ENCODE data around the gene PRKN.

DNA sequence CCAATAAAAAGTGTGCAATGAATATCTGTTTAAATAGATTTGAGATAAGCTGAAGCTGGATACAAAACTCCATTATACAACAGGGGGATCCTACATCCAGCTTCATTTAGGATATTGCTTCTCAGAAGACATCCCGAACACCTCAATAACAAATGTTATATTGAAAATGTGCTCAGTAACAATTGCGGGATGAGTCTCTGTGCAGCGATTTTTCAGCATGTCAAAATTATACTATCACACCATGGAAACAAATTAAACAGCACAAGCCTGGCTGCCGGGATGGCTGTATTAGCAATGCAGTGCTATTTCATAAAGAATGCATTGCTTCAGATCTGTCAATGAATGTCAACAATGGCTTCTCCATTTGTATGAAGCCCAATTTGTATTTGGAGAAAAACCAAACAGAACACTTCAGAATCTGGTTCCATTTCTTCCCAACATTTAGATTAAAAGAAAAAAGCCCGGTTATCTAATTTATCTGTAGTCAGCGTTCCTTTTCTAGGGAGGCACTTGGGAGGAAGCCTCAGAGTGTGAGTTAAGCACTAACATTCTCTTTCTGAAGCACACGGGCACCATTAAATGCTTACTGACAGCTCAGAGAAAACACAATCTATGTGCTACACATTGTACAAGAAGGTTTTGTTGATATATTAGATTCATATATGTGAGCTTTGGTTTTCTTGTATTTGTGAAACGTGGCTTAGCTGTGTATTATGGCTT, 1142.8 kb downstream of the PRKN start:
- TF ChIP-seq, protein P1, sequence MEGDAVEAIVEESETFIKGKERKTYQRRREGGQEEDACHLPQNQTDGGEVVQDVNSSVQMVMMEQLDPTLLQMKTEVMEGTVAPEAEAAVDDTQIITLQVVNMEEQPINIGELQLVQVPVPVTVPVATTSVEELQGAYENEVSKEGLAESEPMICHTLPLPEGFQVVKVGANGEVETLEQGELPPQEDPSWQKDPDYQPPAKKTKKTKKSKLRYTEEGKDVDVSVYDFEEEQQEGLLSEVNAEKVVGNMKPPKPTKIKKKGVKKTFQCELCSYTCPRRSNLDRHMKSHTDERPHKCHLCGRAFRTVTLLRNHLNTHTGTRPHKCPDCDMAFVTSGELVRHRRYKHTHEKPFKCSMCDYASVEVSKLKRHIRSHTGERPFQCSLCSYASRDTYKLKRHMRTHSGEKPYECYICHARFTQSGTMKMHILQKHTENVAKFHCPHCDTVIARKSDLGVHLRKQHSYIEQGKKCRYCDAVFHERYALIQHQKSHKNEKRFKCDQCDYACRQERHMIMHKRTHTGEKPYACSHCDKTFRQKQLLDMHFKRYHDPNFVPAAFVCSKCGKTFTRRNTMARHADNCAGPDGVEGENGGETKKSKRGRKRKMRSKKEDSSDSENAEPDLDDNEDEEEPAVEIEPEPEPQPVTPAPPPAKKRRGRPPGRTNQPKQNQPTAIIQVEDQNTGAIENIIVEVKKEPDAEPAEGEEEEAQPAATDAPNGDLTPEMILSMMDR (IDR thresholded peaks at IDR 0.05; ENCODE audit: low read length), result no peak
- no peak for TF ChIP-seq EZH2 (IDR thresholded peaks at IDR 0.05; ENCODE audit: borderline replicate concordance, low read length)

Measured in OCI-LY1 (cell line).